Esophagus (tissue), 2 donors: ENCODE results near the gene NMD3. TPM values are rescaled to one million over a fixed set of nuclear protein-coding genes. Genes with fewer than 3 reads are reported as not detected.
"Not testable (repeated sequence)": the region's sequence is repeated elsewhere in the genome, so short reads cannot be mapped to it uniquely, and the experiment has no call there.

Source experiments
- H3K27ac ChIP-seq, 2 donors: one replicate each; pipeline ENCODE4 v1.5.1; 2013; ENCODE audit warnings: low read depth in 2 of 2, mild to moderate bottlenecking in 2 of 2, inconsistent platforms in 1 of 2, low read length in 1 of 2, moderate library complexity in 1 of 2
- H3K27me3 ChIP-seq, 2 donors: one replicate each; pipeline ENCODE4 v1.6.1; 2013; ENCODE audit warnings: low read length in 2 of 2, control low read depth in 1 of 2, mild to moderate bottlenecking in 1 of 2; ENCODE audit not compliant: insufficient read depth in 2 of 2, control insufficient read depth in 1 of 2
- H3K36me3 ChIP-seq, 2 donors: one replicate each; pipeline ENCODE4 v1.6.1; 2013; ENCODE audit warnings: low read length in 1 of 2; ENCODE audit not compliant: control insufficient read depth in 2 of 2, insufficient read depth in 2 of 2
- H3K4me1 ChIP-seq, 2 donors: one replicate each; pipeline ENCODE4 v1.6.1; 2013; ENCODE audit warnings: low read length in 1 of 2; ENCODE audit not compliant: control insufficient read depth in 2 of 2, insufficient read depth in 2 of 2
- H3K4me3 ChIP-seq, 2 donors: one replicate each; pipeline ENCODE4 v1.5.1; 2013; ENCODE audit warnings: low read length in 2 of 2, mild to moderate bottlenecking in 2 of 2, low read depth in 1 of 2, moderate library complexity in 1 of 2
- H3K9me3 ChIP-seq, 2 donors: one replicate each; pipeline ENCODE4 v1.6.1; 2013; ENCODE audit warnings: mild to moderate bottlenecking in 2 of 2, low read depth in 1 of 2, low read length in 1 of 2, moderate library complexity in 1 of 2; ENCODE audit not compliant: control insufficient read depth in 2 of 2, insufficient read depth in 1 of 2
- WGBS, 2 donors: extraction: QIAGEN DNeasy Blood & Tissue Kit; methylation state at CpG; one replicate each; pipeline ENCODE4 v1.1.7; 2013; 5-methylcytosine and 5-hydroxymethylcytosine counted together
- polyA plus RNA-seq, 2 donors: library from polyadenylated mRNA; stranded (reverse); fragments of 200-250 nt; gene quantifications; one replicate each; pipeline ENCODE4 v1.2.3, GENCODE V29; 2013
- donor health status: healthy with polysubstance abuse.
- donor health status: Bipolar disorder and iron deficiency.

The NMD3 gene
- polyA plus RNA-seq = 10 to 100 TPM; 13.3 to 19.7 TPM

DNA sequence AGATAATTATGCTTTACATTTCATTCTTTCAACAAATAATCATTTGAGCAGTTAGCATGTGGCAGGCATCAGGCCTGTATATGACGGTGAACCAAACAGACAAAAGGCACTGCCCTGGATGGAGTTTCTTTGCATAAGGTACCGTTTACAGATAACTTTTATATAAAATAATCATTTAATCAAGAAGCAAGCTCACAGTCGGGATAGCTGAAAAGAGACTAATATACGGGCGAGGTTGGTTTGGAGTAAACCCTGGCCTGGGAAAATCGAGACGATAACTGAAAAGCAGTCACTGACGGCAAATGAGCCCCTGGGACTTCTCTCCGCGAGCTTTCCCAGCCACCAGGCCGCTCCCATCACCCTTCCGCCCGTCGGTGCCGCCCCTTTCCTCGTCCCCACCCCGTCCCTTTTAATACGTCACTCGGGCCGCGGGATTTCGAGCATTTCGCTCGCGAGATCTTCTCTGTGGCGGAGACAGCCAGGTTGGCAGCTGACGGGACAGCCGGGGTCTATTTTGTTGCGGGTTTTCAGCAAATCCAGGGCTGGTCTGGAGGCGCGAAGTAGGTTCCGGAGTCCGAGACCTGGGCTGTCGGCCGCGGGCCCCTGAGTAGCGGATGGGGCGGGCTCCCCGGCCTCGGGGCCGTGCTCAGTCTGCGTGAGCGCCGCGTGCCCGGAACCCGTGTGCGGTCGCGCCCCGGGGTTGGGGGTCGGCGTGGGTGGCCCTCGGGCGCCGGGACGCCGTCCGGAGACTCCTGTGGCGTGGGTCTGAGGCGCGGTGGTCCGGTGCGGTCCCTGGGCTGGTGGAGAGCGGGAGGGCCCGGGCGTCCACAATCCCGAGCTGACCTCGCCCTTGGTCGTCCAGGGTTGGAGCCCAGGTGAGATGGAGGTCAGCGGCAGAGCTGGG lies at the start of gene NMD3:
NMD3 (plus strand) TSS at position 462 of the 904 bp plus-strand sequence. CDS start 703 bp downstream, outside the sequence.
- H3K27me3 ChIP-seq = no peaks in the 10 kb centered on the region
- no peaks in the 10 kb centered on the region for H3K9me3 ChIP-seq
- H3K4me1 ChIP-seq = no peaks in the 10 kb centered on the region
- WGBS, 2 donors = 1% methylated on average over 61 to 71 of the region's 71 CpGs
- H3K27ac ChIP-seq = peak within 1 kb of the TSS; percentile 91 to 94
- peak within 1 kb of the TSS; percentile 89 to 100 for H3K4me3 ChIP-seq
- H3K36me3 ChIP-seq = no peaks in the 10 kb centered on the region

DNA sequence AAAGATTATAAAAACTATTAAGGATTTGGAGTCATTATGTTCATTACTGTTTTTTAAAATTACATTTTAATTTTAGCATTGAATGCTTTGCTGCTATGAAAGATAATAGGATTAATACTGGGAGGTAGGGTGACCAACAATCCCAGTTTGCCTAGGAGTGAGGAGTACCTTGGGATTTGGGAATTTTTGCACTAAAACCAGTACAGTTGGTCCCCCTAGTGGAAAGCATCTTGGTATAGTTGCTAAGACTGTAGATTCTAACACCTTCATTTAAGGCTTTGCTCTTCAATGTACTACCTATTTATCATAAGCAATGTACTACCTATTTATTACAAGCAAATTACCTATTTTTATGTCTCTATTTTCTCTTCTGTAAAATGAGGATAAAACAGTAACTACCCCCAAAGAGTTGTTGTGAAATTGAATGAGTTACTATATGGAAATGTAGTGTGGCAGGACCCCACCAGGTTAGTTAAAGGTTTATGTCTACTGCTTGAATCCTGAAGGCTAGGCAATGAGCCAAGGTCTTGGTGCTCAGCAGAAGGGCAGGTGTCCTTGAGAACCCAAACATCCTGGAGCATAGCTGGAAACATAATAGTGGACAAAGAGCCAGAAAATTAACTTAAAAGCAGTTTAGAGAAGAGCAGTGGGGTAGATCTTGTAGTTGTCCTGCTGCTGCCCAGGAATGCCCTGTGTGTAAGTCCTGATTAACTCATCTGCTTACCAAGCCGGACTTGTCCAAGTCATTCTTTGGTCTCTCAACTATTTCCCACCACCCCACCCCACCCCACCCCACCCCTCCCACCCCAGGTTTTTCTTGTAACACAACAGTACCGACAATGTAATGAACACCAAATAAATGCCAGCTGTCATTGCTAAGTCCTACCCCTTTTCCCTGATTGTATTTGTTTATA lies 49.2 kb upstream of the NMD3 start:
- no peaks in the 10 kb centered on the region for H3K36me3 ChIP-seq
- no peak overlapping the region for H3K27ac ChIP-seq
- no peaks in the 10 kb centered on the region for H3K4me1 ChIP-seq
- H3K9me3 ChIP-seq = peaks cover 0 to 3% of the 10 kb centered on the region in 2 donors
- H3K27me3 ChIP-seq = no peaks in the 10 kb centered on the region
- no peak overlapping the region for H3K4me3 ChIP-seq
- whole genome bisulfite sequencing, 2 donors = 52 to 62% methylated on average over 2 of the region's 2 CpGs

DNA sequence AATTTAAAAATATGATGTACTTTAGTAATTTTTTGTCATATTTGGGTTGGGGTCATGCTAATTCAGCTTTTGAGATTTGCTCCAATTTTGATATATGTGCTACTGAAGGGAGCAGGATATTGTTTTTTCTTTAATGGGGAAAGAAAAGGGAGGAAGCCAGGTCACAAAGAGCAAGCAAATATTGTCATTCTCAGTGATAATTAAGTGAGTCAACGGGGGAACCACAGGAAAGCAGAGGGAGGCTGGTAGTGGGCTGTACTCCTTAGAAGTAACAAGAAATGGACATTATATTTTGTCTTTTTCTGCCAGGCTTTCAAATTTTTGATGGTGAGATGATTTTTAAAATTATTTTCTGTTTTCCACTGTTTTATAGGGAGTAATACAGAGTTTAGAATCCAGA lies 45.6 kb upstream of the NMD3 start:
- Histone ChIP-seq H3K27me3 (no peaks in the 10 kb centered on the region), H3K4me1 (no peaks in the 10 kb centered on the region), H3K36me3 (no peaks in the 10 kb centered on the region), H3K9me3 (peaks cover 0 to 3% of the 10 kb centered on the region in 2 donors), H3K4me3 (no peak overlapping the region), H3K27ac (no peak overlapping the region)
- 46 to 48% methylated on average over 1 of the region's 1 CpG for WGBS, 2 donors

DNA sequence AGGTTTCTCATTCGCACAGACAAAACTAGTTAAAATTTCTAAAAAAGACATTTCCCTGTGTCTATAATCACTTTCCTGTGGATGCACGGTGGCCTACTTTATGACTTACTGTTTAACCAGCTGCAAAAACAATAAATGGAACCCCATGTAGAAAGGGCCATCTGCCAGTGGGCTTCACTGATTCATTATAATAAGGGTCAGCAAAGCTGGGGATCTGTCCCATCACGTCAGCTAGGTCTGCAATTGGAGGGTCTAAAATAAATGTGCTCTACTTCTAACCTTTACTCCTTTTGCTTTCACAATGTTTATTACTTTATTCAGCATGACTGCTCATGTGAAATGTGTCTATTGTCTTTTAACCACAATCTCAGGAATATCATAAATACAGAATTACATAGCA lies 43.1 kb upstream of the NMD3 start:
- no peaks in the 10 kb centered on the region for H3K4me1 ChIP-seq
- 64 to 68% methylated on average over 3 of the region's 3 CpGs for WGBS, 2 donors
- H3K9me3 ChIP-seq = peaks cover 0 to 3% of the 10 kb centered on the region in 2 donors
- no peaks in the 10 kb centered on the region for H3K27me3 ChIP-seq
- no peak overlapping the region for H3K27ac ChIP-seq
- no peak overlapping the region for H3K4me3 ChIP-seq
- no peaks in the 10 kb centered on the region for H3K36me3 ChIP-seq

DNA sequence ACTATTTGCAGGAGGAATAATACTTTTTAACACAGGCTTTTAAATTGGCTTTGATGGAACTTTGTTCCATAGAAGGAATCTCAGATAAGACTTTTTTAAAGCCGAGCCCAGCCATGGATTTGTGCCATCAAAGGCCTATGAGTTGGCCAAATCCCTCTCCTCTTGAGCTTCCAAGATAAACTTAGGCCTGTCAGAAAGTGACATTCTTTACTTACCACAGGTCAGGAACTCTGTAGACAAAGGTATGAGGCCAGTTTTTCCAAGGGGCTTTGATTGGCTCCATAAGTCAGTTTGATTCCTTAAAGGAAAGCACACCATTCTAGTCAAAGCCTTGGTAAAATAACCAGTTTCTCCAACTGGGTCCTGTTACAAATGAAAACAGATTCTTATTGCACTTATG lies 39.7 kb upstream of the NMD3 start:
- not testable (repeated sequence) for H3K4me3 ChIP-seq, H3K9me3 ChIP-seq, H3K27me3 ChIP-seq, H3K27ac ChIP-seq, H3K4me1 ChIP-seq, H3K36me3 ChIP-seq
- 39 to 41% methylated on average over 1 of the region's 1 CpG for WGBS, 2 donors

DNA sequence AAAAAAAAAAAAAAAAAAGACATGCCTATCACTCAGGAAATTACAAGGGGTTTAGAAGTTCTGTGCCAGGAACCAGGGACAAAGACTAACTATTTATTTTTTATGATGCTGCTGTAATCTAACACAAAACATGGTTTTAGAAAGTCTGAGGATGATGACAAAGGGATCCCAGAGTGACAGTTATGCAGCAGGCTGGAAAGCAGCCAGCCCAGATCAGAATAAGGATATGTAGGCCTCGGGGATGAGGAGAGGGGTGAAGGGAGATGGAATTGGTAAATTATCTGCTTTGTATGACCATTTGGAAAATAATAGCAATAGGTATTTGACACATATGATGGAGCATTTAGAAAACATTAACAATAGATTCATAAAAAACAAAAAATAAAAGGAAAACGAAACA lies 34.1 kb upstream of the NMD3 start:
- H3K27me3 ChIP-seq = no peaks in the 10 kb centered on the region
- no peaks in the 10 kb centered on the region for H3K36me3 ChIP-seq
- 23 to 46% methylated on average over 2 of the region's 2 CpGs for WGBS, 2 donors
- no peaks in the 10 kb centered on the region for H3K9me3 ChIP-seq
- H3K4me1 ChIP-seq = no peaks in the 10 kb centered on the region
- H3K4me3 ChIP-seq = no peak overlapping the region
- H3K27ac ChIP-seq = no peak overlapping the region

DNA sequence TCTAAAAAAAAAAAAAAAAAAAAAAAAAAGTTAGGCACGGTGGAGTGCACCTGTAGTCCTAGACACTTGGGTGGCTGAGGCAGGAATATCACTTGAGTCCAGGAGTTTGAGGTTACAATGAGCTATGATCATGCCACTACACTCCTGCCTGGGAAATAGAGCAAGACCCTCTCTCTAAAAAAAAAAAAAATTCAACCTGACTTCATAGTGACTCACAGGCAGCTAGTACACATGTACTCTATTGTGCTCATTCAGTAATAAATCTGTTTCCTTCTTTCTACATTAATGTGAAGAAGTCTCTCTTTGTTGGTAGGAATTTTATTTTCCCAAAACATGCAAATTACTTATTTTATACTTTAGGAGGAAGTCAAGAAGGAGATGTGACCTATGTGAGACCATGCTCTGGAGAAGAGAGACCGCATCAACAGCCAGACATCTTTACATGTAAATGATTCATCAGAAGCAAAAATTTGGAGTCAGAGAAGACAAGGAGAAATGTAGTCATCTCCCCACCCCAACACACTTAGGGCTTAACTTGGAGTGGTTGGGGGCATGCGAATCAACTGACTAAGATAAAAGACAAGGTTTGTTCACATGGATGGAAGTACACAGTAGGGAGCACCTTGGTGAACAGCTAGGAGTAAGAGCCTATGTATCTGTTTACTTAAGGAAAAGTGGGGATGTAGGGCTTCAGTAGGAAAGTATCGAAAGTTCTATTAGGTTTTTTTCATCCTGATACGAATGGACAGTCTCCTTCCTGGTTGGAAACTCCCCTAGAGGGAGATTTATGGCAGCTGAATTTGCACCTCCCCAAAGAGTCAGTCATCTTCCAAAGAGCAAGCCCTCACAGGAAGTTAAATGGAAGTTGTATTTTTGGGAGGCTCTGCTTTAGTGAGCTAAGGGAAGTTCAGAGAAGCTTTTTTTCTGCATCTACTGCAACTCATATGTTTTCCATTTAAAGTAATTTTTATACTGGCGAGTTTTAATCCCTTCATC lies 23.0 kb upstream of the NMD3 start:
- Histone ChIP-seq H3K27me3 (no peaks in the 10 kb centered on the region), H3K9me3 (peaks cover 0 to 3% of the 10 kb centered on the region in 2 donors), H3K36me3 (no peaks in the 10 kb centered on the region), H3K4me3 (no peak overlapping the region), H3K4me1 (no peaks in the 10 kb centered on the region), H3K27ac (no peak overlapping the region)
- WGBS, 2 donors = 85% methylated on average over 6 of the region's 6 CpGs

DNA sequence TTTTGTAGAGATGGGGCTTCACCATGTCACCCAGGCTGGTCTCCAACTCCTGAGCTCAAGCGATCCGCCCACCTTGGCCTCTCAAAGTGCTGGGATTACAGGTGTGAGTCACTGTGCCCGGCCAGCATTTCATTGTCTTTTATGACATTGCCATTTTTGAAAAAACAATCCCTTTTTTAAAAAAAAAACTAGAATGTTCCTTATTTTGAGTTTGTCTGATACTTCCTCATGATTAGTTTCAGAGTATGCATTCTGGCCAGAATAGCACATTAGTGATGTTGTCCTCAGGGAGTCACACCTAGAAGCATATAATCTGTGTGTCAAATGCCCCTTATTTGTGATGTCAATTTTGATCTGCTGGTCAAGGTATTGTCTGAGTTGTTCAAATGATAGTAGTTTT lies 21.2 kb upstream of the NMD3 start:
- Histone ChIP-seq H3K4me1 (no peaks in the 10 kb centered on the region), H3K4me3 (no peak overlapping the region), H3K27me3 (no peaks in the 10 kb centered on the region), H3K27ac (no peak overlapping the region), H3K9me3 (peaks cover 0 to 3% of the 10 kb centered on the region in 2 donors), H3K36me3 (no peaks in the 10 kb centered on the region)
- 59 to 68% methylated on average over 3 of the region's 3 CpGs for WGBS, 2 donors
